ENCODE measurements around the gene TREX2.

- TF ChIP-seq CTCF (IDR thresholded peaks at IDR 0.05) = no peak
- no peak for TF ChIP-seq POLR2A (IDR thresholded peaks at IDR 0.05)
- TF ChIP-seq EP300 (IDR thresholded peaks at IDR 0.05) = no peak
Observed at GRCh38 chrX:153394612-153395011, 51.2 kb downstream of the TREX2 start.

Measured in ovary (tissue), 3 donors.